ENCODE measurements around the gene ZNF865.

The ZNF865 gene

DNA sequence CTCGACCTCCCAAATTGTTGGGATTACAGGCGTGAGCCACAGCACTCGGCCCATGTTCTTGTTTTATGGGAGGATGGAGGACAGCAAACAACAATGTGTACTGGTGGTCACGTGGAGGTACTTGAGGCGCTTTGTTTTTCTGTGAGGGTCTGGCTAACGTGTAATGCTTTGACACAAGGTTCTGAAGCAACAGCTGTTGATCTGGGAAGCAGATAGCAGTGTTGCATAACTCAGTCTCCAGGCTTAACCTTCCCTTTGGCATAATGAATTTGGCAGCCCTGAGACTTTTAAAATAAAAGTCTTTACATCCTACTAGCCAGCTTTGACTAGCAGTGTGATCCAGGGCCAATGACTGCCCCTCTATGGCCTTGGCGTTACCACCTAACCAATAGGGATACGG is 28.4 kb downstream of the ZNF865 start:
- DNase-seq (ENCODE audit: low read depth), result no peak
- no peak overlapping the region for H3K4me3 ChIP-seq (ENCODE audit: control insufficient read depth, low read depth, low read length)
- TF ChIP-seq, protein P1, sequence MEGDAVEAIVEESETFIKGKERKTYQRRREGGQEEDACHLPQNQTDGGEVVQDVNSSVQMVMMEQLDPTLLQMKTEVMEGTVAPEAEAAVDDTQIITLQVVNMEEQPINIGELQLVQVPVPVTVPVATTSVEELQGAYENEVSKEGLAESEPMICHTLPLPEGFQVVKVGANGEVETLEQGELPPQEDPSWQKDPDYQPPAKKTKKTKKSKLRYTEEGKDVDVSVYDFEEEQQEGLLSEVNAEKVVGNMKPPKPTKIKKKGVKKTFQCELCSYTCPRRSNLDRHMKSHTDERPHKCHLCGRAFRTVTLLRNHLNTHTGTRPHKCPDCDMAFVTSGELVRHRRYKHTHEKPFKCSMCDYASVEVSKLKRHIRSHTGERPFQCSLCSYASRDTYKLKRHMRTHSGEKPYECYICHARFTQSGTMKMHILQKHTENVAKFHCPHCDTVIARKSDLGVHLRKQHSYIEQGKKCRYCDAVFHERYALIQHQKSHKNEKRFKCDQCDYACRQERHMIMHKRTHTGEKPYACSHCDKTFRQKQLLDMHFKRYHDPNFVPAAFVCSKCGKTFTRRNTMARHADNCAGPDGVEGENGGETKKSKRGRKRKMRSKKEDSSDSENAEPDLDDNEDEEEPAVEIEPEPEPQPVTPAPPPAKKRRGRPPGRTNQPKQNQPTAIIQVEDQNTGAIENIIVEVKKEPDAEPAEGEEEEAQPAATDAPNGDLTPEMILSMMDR (conservative IDR thresholded peaks at IDR 0.05; ENCODE audit: control insufficient read depth, insufficient read depth, low read depth, low read length), result no peak

DNA sequence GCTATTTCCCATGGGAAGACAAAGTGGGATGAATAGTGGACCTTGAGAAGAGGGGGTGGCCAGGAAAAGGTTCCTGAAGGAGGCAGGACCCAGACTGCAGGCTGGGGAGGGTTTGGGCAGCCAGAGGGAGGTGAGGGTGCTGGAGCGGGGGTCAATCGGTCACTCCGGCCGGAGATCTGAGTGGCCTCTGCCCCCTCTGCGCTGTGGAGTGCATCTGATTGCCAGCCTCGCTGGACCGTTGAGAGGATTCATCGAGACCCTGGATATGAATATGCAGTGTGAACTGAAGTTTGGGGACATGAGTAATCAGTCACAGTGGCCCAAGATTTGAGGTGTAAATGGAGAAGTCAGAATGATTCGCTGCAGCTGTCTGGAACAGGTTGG is 29.9 kb downstream of the ZNF865 start:
- TF ChIP-seq, protein P1 (conservative IDR thresholded peaks at IDR 0.05; ENCODE audit: control insufficient read depth, insufficient read depth, low read depth, low read length), result no peak
- no peak for DNase-seq (ENCODE audit: low read depth)
- H3K4me3 ChIP-seq (ENCODE audit: control insufficient read depth, low read depth, low read length), result peak overlapping the region; percentile 87

DNA sequence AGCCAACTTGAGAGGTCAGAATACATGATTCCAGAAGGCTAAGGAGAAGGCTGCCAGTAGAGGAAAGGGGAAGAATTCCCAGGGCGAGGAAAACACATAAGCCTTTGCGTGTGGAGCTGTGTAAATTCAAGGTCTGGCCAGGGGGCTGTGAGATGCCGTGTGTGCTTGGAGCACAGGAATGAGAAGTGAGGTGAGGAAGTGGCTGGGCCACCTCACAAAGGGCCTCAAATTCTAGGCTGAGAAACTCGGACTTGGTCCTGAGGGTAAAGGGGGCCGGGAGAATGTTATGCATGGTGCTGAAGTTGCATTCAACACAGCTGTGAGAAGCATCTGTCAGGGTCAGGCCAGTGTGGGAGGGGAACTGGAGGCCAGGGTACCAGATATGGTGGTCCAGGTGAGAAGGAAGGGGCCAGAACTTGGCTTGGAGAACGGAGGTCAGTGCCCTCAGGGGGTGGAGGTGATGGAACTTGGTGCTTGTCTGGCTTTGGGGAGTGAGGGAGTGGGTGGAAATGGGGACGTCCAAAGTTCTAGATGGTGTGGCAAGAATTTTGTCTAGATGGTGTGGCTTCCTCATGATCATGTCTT is 30.5 kb downstream of the ZNF865 start:
- peak overlapping the region; percentile 87 for H3K4me3 ChIP-seq (ENCODE audit: control insufficient read depth, low read depth, low read length)
- TF ChIP-seq, protein P1 (conservative IDR thresholded peaks at IDR 0.05; ENCODE audit: control insufficient read depth, insufficient read depth, low read depth, low read length), result no peak
- DNase-seq (ENCODE audit: low read depth), result no peak

DNA sequence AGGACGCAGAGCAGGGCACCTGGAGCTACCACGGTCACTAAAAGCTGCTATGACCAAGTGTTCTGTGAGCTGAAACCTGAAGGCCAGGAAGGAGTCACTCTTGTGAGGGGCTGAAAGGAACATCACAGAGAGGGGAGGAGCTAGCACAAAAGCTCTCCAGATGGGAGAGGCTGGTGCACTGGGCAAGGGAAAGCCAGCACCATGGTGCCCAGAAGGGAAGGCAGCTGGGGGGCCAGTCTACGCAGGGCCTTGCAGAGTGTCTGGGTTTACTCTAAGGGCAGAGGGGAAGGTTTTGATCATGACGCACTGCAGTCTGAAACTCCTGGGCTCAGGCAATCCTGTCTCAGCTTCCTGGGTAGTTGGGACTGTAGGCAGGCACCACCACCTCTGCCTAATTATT is 31.3 kb downstream of the ZNF865 start:
- no peak for DNase-seq (ENCODE audit: low read depth)
- no peak overlapping the region for H3K4me3 ChIP-seq (ENCODE audit: control insufficient read depth, low read depth, low read length)
- TF ChIP-seq, protein P1 (conservative IDR thresholded peaks at IDR 0.05; ENCODE audit: control insufficient read depth, insufficient read depth, low read depth, low read length), result no peak

DNA sequence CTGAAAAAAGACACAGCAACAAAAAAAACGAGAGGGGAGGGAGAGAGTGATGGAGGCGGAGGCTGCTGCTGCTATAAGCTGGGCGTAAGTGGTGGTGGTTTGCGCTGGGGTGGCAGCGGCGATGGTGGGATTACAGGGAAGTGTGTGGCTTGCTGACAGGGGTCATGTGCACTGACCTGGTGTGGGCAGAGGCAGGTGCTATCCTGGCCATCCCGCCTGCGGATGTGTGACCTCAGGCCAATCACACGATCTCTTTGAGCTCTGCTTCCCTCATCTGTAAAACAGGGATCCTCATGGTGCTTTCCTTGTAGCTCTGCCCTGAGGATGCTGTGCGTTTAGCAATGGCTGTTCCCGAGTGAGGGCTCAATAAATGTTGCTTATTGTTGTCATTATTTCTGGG is 32.1 kb downstream of the ZNF865 start:
- TF ChIP-seq, protein P1 (conservative IDR thresholded peaks at IDR 0.05; ENCODE audit: control insufficient read depth, insufficient read depth, low read depth, low read length), result no peak
- no peak overlapping the region for H3K4me3 ChIP-seq (ENCODE audit: control insufficient read depth, low read depth, low read length)
- no peak for DNase-seq (ENCODE audit: low read depth)

DNA sequence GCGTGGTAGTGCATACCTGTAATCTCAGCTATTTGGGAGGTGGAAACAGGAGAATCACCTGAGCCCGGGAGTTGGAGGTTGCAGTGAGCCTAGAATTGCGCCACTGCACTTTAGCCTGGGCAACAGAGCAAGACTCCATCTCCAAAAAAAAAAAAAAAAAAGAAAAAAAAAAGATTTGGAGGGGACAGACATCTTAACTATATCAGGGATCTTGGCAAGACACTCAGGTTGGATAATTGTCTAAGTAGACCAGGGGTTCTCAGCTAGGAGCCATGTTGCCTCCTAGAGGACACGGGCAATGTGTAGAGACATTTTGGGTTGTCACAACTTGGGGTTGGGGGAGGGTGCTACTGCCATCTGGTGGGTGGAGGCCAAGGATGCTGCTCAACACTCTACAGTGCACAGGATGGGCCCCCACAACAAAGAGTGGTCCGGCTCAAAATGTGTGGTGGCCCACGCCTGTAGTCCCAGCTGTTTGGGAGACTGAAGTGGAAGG is 33.5 kb downstream of the ZNF865 start:
- H3K4me3 ChIP-seq (ENCODE audit: control insufficient read depth, low read depth, low read length), result no peak overlapping the region
- TF ChIP-seq, protein P1 (conservative IDR thresholded peaks at IDR 0.05; ENCODE audit: control insufficient read depth, insufficient read depth, low read depth, low read length), result peak; percentile 48
- DNase-seq (ENCODE audit: low read depth), result peak; percentile 57

Data from fibroblast of mammary gland (primary cell).